C4-2B (cell line): ENCODE results near the gene CDC42BPA.

Experiments used
- CTCF ChIP-seq: fragments of 450-650 bp; conservative IDR thresholded peaks from 2 replicates; pipeline ENCODE4 v1.5.1; 2017; ENCODE audit warnings: mild to moderate bottlenecking
- ZFX ChIP-seq: fragments of 450-650 bp; IDR thresholded peaks from 2 replicates; pipeline ENCODE4 v1.6.1; 2017

DNA sequence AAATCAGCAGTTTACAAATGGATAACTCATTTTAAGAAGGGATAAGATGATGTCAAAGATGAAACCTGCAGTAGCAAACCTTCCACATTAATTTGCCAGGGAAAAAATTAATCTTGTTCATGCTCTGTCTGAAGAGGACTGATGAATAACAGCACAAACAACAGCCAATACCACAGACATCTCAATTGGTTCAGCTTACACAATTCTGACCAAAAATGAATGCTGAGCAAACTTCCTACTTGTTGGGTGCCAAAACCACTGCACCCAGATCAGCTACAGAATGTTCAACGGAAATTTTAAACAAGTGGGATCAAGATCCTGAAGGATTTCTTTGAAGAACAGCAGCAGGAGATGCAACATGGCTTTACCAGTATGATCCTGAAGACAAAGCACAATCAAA is 279.9 kb downstream of the CDC42BPA start:
- no peak for TF ChIP-seq CTCF
- no peak for TF ChIP-seq ZFX
